H1 (cell line): ENCODE measurements around the gene PCDHA1. TPM values are rescaled to one million over a fixed set of nuclear protein-coding genes. Genes with fewer than 3 reads are reported as not detected.

Experiments used
- TBP ChIP-seq: IDR thresholded peaks from 2 replicates; pipeline ENCODE4 v1.6.1; 2011; ENCODE audit warnings: low read depth, low read length, improper control_type of control experiment
- polyA plus RNA-seq, 7 experiments: library from polyadenylated mRNA; depleted of rRNA in 3 of 7; stranded (reverse) in 5 of 7; unstranded in 2 of 7; fragments of >200 nt in 5 of 7; fragments of 200-250 nt in 2 of 7; gene quantifications; 1 replicate in 5 of 7; 2 replicates in 1 of 7; 4 replicates in 1 of 7; pipeline versions ENCODE4 v1.2.1 to v1.2.3, GENCODE V29; 2011 to 2013; ENCODE audit warnings: missing spikeins in 2 of 7, mixed read lengths in 2 of 7
- total RNA-seq: library from RNA; stranded (reverse); fragmentation: NEBNext Ultra II Directional; extraction: Animal tissue kit (Norgen Biotek cat#: 25700); gene quantifications from 2 replicates; pipeline ENCODE4 v1.2.1, GENCODE V29; 2021

The PCDHA1 gene
- total and polyA plus RNA-seq, 2 of the 8 experiments (the other 6 are each of a cell fraction or from before 2014, with no cell fraction given), result 0.23 to 0.50 TPM

DNA sequence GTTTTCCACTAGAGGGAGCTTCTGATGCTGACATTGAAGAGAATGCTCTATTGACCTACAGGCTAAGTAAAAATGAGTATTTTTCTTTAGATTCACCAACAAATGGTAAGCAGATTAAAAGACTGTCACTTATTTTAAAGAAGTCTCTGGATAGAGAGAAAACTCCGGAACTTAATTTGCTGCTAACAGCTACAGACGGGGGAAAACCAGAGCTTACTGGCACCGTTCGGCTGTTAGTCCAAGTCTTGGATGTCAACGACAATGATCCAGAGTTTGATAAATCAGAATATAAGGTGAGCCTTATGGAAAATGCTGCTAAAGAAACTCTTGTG is 83.6 kb downstream of the PCDHA1 start (continued):
- TF ChIP-seq TBP, result no peak
